HG02970 (cell line): ENCODE measurements around the gene GPSM3.
"Not testable (repeated sequence)": the region's sequence is repeated elsewhere in the genome, so short reads cannot be mapped to it uniquely, and the experiment has no call there.

ENCODE experiments used
- ATAC-seq: cut with Tn5 transposase; IDR thresholded peaks from one replicate; pipeline ENCODE4 v1.9.1; 2021; ENCODE audit warnings: mild to moderate bottlenecking, moderate library complexity, moderate number of reproducible peaks; ENCODE audit not compliant: unreplicated experiment, low FRiP score

GPSM3 gene

DNA sequence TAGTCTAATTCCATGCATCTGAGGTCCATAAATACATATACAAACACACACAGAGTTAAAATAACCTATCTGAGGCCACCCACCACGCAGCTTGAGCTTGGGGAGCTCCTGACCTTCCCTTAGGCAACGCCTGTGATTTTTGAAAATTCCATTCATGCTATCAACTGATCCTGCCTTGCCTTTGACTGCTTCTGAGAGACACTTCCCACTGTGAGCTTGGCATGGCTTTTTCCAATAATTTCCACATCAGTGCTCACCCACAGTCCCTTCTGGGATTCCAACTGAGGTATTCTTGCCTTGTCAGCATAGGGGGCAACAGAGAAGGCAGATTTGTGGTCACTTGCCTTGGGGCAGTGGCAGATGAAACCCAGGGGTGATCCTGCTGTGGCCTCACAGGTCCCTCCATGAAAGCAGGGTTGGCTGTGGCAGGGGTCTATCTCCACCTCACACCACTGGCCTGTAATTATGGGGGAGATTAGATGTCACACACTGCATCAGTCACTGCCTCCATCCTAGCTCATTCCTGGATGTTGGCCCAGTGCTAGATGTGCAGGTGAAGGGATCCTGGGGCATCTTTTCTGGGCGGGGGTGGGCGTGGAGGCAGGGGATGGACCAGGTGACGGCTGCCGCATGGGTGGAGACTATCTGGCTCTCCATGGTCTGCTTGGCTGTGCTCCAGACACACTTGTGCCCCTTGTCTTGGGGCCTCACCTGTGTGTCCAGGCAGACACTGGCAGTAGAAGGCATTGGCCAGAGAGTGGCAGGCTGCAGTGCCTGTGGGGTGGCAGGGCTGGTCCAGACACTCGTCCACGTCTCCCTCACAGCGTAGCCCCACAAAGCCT is 11.2 kb upstream of the GPSM3 start:
- ATAC-seq = no peak

DNA sequence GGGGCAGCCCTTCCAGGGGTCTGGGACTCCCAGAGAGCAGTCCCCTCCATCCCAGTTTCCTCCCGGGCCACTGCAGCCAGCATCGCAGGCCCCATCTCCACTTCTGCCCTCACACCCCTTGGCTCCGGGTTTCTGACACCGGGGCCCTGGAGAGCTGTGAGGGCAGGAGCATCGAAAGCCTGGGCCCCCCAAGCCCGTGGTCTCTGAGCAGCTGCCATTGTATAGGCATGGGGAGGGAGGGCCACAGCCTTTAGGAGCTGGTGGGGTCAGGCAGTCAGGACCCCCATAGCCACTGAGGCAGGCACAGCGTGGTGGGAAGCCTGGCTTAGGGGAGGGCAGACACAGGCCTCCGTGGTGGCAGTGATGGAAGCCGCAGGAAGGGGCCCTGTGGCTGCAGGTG is 9.7 kb upstream of the GPSM3 start:
- ATAC-seq = no peak

GRCh38 chr6:32200711-32201475 is 8.4 kb upstream of the GPSM3 start:
- no peak for ATAC-seq

DNA sequence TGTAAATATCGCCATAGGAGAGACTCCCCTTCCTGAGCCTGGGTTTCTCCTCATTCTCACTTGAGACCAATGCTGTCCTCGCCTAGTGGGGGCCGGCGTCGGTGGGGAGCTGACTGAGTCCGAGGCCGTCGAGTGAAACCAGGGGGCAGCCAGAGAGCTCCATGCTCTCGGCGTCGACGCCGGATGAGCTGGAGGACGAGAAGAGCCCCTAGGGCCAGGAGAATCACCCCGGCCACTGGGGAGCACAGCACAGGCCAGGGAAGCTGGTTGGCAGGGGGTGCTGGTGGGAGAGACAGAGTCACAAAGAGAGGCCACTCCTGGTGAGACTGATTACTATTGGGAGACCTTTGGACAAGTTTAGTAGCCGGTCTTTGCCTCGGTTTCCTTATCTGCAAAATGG is 6.4 kb upstream of the GPSM3 start:
- no peak for ATAC-seq

DNA sequence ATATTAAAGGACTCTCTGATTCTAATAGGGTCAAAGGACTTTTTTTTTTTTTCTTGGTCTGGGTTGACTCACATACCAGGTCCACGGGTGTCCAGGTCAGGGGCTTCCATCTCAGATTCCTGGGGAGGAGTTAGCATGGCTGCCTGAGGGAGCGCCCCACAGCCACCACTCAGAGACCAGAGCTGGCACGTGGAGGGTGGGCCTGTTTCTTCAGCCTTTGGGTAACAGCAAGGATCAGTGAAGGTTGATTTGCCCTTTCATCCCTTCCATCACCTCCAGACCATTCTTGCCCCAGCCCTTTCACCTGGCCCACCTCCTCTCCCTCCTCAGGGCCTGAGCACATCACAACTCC is 5.9 kb upstream of the GPSM3 start:
- ATAC-seq = no peak

DNA sequence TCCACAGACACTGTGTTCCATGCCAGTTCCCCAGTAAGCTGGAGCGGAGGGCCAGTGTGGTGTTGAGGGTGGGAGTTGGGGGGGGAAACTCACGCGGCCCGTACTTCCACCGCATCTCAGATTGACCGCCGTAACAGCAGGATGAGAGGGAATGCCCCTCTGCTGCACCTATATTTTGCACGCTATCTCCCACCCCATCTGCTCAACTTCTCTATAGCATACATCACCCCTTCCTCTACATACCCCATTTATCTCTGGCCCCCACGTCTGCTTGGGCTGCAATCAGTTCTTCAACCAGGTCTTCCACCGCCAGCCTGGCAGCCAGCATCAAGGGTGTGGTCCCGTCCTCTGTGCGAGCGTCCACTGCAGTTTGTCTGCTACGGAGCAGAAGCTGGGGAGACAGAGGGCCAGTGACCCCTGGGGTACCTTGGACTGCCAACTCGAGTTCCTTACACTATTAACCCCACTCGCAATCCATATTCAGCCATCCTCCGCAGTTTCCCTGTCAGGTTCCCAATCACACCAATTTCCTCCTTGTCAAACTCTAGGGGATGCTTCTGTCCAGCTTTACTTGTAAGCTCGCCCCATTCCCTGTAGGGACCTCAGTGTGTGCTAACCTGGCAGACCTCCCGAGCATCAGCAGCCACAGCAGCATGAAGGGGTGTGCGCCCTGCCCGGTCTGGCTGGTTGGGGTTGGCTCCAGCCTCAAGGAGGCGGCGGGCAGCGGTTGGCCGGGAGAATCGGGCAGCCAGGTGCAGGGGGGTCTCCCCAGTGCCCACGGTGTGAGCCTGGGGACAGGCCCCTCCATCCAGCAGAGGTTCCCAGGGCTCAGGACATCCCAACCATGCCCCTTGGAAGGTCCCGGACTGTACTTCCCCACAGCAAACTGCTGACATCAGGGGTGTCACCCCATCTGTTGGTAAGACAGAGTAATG is 4.5 kb upstream of the GPSM3 start:
- no peak for ATAC-seq

DNA sequence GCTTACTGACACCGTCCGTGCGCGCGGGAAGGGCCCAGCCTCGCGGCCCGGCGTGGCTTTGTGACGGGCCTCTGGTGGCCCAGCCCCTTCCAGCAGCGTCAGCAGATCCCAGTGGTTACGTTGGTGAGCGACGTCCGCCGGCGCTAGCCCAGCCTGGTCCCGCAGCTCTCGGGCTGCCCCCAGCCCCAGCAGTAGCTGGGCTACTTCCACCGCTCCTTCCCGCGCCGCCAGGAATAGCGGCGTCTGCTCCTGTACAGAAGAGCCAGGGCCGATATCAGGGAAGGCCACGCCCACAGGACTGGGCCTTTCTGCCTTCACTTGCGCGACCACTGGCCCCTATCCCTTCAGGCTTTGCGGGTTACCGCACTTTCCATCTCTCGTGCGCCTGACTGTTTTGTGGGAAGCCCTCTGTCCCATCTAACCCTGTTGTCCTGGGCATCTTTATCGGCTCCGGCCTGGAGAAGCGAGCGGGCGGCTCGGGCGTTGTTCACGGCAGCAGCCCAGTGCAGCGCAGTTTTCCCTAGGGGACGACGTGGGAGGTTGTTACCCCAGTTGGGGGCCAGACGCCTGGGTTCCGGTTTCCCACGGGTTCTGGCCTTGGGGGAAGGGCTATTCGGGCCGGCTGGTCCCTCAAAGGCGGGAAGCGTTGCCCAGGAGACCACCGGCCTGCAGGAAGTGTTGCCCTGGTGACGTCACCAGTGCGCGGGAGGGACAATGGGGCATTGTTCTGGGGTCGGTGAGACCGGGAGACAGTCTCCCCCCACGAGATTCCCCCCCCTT is 3.6 kb upstream of the GPSM3 start:
- ATAC-seq = peak; percentile 77

DNA sequence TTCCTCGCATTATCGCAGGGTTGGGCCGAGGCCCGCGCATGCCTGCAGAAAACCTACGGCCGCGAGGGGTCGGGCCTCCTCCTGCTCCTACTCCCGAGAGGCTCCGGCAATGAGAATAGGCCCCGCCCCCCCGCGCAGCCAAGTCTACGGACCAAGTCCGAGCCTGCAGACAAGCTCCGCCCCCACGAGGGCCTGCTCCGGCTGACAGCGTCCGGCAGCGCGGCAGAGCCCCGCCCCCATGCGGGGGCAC is 3.1 kb upstream of the GPSM3 start:
- peak; percentile 68 for ATAC-seq

DNA sequence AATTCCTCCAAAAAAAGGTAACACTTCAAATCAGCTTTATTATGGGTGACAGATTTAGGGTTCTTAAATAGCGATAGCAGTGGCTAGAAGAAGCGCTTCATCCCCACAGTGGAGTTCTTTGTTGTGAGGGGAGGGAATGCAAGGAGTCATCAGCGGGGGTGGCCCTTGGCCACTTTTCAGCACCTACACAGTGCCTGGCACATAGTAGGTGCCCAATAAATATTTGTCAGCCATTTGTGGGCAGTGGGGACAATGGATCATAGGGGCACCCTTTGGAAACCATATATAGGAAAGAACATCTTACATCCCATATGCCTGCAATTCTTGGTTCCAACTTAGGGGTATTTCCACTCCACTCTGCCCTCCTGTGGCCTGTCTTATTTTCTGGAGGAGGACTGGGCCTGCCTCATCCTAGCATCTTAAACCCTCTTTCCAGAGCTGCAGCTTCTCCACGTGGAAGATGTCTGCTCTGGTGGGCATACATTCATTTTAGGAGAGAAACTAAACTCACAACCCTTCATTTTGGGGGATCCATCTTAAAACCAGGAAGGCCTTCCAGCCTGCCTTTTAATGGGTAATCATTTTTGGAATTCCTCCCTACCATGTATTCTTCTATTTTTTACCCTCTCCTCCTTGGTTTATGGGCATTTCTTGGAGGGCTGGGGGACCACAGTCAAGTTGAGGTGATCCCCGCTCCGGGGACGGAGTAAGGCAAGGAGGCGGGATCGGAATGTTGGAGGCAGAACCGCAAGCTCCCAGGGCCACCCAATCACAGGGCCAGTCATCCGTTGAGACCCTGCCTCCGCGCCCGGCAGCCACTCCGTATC is 2.6 kb upstream of the GPSM3 start:
- no peak for ATAC-seq

DNA sequence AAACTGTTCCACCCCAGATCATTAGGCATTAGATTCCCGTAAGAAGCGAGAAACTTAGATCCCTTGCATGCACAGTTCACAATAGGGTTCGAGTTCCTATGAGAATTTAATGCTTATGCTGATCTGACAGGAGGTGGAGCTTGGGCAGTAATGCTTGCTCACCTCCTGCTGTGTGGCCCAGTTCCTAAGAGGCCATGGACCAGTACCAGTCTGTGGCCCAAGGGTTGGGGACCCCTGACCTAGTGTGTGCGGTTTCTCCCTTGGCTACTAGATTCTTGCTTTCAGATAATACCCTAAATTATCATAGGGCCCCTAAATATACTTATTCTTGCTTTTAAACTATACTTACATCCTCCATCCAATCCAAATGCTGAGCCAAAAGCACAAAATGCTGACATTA is 1.9 kb upstream of the GPSM3 start:
- no peak for ATAC-seq

GRCh38 chr6:32193096-32193495 is 653 bp upstream of the GPSM3 start:
- ATAC-seq = not testable (repeated sequence)

DNA sequence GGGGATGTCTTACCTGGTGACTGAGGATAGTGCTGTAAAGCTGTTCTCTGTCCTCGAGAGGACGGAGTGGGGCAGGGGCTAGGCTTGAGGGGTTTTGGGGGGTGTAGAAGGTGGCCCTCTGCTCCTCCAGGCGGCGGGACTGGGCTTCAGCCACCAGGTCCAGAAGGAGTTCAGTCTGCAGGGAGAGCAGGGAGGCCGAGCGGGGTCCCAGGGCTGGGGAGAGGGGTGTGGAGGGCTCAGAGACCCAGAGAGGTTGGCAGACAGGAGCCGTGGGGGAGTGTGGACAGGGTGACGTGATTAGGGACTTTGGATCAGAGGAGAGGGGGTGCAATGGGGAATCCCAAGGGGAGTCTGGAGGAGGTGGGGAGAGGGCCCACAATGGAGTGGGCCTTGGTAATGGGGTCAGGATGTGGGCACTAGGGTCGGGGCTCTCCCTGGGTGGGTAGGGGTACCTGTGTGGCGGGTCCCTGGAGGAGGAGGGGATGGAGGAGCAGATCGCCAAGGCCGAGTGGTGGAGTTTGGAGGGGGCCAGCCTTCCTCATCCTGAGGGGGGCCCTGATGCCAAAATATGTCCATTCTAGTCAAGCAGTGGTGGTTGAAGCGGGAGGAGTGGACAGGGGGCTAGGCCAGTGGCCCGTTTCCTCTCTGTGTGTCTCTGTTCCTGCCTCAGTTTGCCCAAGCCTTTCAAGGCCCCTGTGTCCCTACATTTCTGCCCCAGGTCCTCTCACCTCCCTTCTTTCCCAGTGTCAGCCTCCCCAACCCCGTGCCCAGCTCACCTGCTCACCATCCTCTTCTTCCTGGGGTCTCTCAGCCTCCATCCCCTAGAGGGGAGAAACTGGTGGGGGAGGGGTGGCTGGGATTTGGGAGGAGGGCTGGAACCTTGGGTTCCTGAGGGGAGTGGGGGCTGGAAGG is 491 bp downstream of the GPSM3 start:
- no peak for ATAC-seq

GRCh38 chr6:32190911-32191677 is 1.3 kb downstream of the GPSM3 start:
- no peak for ATAC-seq

DNA sequence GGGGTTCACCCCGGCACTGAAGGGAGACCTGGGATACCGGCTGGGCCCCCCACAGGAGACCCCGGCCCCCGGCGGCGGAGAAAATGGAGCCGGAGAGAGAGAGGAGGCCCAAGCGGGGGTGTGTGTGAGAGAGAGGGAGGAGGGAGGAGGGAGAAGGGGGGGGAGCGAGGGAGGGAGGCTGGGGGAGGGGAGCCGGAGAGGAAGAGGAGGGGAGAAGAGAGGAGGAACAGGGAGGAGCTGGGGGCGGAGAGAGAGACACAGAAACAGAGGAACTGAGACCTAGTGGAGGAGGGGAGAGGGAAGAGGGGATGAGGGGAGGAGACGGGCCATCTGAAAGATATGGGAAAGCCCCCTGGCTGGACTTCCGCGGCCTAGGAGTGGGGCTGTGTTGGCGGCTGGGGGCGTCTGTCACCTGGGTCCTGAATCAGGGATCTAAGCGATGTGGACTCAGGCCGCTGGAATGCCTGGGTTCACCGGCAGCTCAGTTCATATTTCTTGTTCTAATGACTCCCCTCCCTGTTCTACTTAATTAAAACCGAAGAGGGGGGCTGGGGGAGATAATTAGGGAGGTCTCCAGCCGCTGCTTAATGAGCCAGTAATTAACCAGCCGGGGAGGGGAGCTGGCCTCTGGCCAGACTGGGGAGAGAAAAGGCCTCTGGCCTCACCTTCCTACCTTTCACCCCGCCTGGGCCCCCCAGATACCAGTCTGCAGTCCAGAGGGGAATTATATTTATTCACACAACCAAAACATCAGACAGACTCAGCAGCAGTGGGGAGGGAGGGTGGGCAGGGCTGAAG is 2.2 kb downstream of the GPSM3 start, which contains the start of gene PBX2:
TSS of gene PBX2 (minus strand) at position 149 of the 798 bp plus-strand sequence. CDS start 287 bp downstream, outside the sequence.
- ATAC-seq = peak; percentile 51

GRCh38 chr6:32189742-32190053 is 2.7 kb downstream of the GPSM3 start:
- ATAC-seq = no peak

- no peak for ATAC-seq
These were observed 3.2 kb downstream of the GPSM3 start for GRCh38 chr6:32189069-32189741.
